ENCODE measurements around the gene HOXA3.

DNA sequence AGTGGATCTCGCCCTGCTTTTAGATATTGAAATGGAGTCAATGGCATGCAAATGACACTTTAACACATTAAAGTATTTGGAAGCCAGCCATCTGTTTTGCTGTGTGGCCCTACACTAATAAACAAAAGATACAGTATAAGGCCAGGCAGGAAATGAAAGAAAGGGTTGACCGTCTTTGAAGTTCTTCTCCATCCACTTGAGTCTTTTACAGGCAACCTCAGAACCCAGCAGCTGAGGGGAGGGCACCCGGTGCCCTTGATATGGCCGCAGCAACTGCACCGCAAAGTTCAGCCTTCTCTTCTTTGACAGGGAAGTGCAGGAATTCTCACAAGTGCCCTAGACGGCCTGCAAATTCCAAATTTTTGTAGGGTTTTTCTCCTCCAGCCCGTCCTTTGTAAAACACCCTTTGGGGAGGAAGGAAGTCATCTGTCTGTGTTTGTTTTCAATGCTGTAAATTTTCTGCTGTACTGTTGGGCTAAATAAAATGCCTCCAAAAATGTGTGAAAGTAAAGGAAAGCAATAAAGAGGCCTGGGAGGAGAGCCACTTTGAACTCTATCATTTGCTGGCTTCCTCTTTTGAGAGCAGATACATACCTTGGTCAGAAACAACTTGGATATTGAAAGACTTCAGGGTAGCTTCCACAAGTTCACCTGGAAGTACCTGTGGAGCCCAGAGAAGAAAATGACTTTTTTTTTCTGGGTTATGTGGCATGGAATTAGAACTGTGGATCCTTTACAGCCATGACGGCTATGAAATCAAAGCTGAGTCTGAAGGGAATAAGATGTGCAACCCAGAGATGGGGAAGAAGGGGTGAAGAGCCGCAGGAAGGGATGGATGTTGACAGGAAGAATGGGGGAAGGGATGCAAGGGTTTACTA, 60.2 kb downstream of the HOXA3 start:
- TF ChIP-seq, protein P1, sequence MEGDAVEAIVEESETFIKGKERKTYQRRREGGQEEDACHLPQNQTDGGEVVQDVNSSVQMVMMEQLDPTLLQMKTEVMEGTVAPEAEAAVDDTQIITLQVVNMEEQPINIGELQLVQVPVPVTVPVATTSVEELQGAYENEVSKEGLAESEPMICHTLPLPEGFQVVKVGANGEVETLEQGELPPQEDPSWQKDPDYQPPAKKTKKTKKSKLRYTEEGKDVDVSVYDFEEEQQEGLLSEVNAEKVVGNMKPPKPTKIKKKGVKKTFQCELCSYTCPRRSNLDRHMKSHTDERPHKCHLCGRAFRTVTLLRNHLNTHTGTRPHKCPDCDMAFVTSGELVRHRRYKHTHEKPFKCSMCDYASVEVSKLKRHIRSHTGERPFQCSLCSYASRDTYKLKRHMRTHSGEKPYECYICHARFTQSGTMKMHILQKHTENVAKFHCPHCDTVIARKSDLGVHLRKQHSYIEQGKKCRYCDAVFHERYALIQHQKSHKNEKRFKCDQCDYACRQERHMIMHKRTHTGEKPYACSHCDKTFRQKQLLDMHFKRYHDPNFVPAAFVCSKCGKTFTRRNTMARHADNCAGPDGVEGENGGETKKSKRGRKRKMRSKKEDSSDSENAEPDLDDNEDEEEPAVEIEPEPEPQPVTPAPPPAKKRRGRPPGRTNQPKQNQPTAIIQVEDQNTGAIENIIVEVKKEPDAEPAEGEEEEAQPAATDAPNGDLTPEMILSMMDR (IDR thresholded peaks at IDR 0.05): no peak
- TF ChIP-seq, protein P2, sequence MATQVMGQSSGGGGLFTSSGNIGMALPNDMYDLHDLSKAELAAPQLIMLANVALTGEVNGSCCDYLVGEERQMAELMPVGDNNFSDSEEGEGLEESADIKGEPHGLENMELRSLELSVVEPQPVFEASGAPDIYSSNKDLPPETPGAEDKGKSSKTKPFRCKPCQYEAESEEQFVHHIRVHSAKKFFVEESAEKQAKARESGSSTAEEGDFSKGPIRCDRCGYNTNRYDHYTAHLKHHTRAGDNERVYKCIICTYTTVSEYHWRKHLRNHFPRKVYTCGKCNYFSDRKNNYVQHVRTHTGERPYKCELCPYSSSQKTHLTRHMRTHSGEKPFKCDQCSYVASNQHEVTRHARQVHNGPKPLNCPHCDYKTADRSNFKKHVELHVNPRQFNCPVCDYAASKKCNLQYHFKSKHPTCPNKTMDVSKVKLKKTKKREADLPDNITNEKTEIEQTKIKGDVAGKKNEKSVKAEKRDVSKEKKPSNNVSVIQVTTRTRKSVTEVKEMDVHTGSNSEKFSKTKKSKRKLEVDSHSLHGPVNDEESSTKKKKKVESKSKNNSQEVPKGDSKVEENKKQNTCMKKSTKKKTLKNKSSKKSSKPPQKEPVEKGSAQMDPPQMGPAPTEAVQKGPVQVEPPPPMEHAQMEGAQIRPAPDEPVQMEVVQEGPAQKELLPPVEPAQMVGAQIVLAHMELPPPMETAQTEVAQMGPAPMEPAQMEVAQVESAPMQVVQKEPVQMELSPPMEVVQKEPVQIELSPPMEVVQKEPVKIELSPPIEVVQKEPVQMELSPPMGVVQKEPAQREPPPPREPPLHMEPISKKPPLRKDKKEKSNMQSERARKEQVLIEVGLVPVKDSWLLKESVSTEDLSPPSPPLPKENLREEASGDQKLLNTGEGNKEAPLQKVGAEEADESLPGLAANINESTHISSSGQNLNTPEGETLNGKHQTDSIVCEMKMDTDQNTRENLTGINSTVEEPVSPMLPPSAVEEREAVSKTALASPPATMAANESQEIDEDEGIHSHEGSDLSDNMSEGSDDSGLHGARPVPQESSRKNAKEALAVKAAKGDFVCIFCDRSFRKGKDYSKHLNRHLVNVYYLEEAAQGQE (IDR thresholded peaks at IDR 0.05; ENCODE audit: insufficient read depth in 1 of 2, low read depth in 2 of 2, low read length in 1 of 2): no peak
- no peak for TF ChIP-seq TCF7L2 (IDR thresholded peaks at IDR 0.05; ENCODE audit: low read depth, low read length)
- TF ChIP-seq POLR2AphosphoS5 (IDR thresholded peaks at IDR 0.05; ENCODE audit: low read depth, low read length): no peak
- TF ChIP-seq SIN3A (IDR thresholded peaks at IDR 0.05; ENCODE audit: borderline replicate concordance, insufficient read depth, low read depth, low read length): no peak
